ENCODE results near the gene ASXL3.

Gene ASXL3

GRCh38 chr18:33720133-33720532, 142.1 kb downstream of the ASXL3 start:
- no peak for TF ChIP-seq FOXP2 (optimal IDR thresholded peaks at IDR 0.05; ENCODE audit: borderline replicate concordance, extremely low read depth, extremely low read length, insufficient read depth)
- no peak for TF ChIP-seq POLR2AphosphoS5 (IDR thresholded peaks at IDR 0.05; ENCODE audit: low read depth, low read length)
- TF ChIP-seq SIN3A (IDR thresholded peaks at IDR 0.05; ENCODE audit: borderline replicate concordance, insufficient read depth, low read length), result no peak
- no peak for TF ChIP-seq TAF1 (IDR thresholded peaks at IDR 0.05; ENCODE audit: borderline replicate concordance, insufficient read depth, low read length)
- TF ChIP-seq, protein P1, sequence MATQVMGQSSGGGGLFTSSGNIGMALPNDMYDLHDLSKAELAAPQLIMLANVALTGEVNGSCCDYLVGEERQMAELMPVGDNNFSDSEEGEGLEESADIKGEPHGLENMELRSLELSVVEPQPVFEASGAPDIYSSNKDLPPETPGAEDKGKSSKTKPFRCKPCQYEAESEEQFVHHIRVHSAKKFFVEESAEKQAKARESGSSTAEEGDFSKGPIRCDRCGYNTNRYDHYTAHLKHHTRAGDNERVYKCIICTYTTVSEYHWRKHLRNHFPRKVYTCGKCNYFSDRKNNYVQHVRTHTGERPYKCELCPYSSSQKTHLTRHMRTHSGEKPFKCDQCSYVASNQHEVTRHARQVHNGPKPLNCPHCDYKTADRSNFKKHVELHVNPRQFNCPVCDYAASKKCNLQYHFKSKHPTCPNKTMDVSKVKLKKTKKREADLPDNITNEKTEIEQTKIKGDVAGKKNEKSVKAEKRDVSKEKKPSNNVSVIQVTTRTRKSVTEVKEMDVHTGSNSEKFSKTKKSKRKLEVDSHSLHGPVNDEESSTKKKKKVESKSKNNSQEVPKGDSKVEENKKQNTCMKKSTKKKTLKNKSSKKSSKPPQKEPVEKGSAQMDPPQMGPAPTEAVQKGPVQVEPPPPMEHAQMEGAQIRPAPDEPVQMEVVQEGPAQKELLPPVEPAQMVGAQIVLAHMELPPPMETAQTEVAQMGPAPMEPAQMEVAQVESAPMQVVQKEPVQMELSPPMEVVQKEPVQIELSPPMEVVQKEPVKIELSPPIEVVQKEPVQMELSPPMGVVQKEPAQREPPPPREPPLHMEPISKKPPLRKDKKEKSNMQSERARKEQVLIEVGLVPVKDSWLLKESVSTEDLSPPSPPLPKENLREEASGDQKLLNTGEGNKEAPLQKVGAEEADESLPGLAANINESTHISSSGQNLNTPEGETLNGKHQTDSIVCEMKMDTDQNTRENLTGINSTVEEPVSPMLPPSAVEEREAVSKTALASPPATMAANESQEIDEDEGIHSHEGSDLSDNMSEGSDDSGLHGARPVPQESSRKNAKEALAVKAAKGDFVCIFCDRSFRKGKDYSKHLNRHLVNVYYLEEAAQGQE (IDR thresholded peaks at IDR 0.05; ENCODE audit: insufficient read depth in 1 of 2, low read depth in 2 of 2, low read length in 2 of 2), result no peak

- TF ChIP-seq TAF1 (IDR thresholded peaks at IDR 0.05; ENCODE audit: borderline replicate concordance, insufficient read depth, low read length), result no peak
- no peak for TF ChIP-seq SIN3A (IDR thresholded peaks at IDR 0.05; ENCODE audit: borderline replicate concordance, insufficient read depth, low read length)
- no peak for TF ChIP-seq POLR2AphosphoS5 (IDR thresholded peaks at IDR 0.05; ENCODE audit: low read depth, low read length)
- no peak for TF ChIP-seq FOXP2 (optimal IDR thresholded peaks at IDR 0.05; ENCODE audit: borderline replicate concordance, extremely low read depth, extremely low read length, insufficient read depth)
- TF ChIP-seq, protein P1 (IDR thresholded peaks at IDR 0.05; ENCODE audit: insufficient read depth in 1 of 2, low read depth in 2 of 2, low read length in 2 of 2), result no peak
Observed at GRCh38 chr18:33729556-33729955, 151.5 kb downstream of the ASXL3 start.

- TF ChIP-seq TAF1 (IDR thresholded peaks at IDR 0.05; ENCODE audit: borderline replicate concordance, insufficient read depth, low read length), result no peak
- no peak for TF ChIP-seq FOXP2 (optimal IDR thresholded peaks at IDR 0.05; ENCODE audit: borderline replicate concordance, extremely low read depth, extremely low read length, insufficient read depth)
- no peak for TF ChIP-seq SIN3A (IDR thresholded peaks at IDR 0.05; ENCODE audit: borderline replicate concordance, insufficient read depth, low read length)
- TF ChIP-seq, protein P1 (IDR thresholded peaks at IDR 0.05; ENCODE audit: insufficient read depth in 1 of 2, low read depth in 2 of 2, low read length in 2 of 2), result no peak
- no peak for TF ChIP-seq POLR2AphosphoS5 (IDR thresholded peaks at IDR 0.05; ENCODE audit: low read depth, low read length)
Observed at GRCh38 chr18:33733376-33733775, 155.4 kb downstream of the ASXL3 start.

GRCh38 chr18:33735428-33735827, 157.4 kb downstream of the ASXL3 start:
- TF ChIP-seq SIN3A (IDR thresholded peaks at IDR 0.05; ENCODE audit: borderline replicate concordance, insufficient read depth, low read length) (no peak), FOXP2 (optimal IDR thresholded peaks at IDR 0.05; ENCODE audit: borderline replicate concordance, extremely low read depth, extremely low read length, insufficient read depth) (no peak), POLR2AphosphoS5 (IDR thresholded peaks at IDR 0.05; ENCODE audit: low read depth, low read length) (no peak), TAF1 (IDR thresholded peaks at IDR 0.05; ENCODE audit: borderline replicate concordance, insufficient read depth, low read length) (no peak)
- TF ChIP-seq, protein P1 (IDR thresholded peaks at IDR 0.05; ENCODE audit: insufficient read depth in 1 of 2, low read depth in 2 of 2, low read length in 2 of 2), result no peak

- TF ChIP-seq, protein P1 (IDR thresholded peaks at IDR 0.05; ENCODE audit: insufficient read depth in 1 of 2, low read depth in 2 of 2, low read length in 2 of 2), result no peak
- TF ChIP-seq TAF1 (IDR thresholded peaks at IDR 0.05; ENCODE audit: borderline replicate concordance, insufficient read depth, low read length) (no peak), FOXP2 (optimal IDR thresholded peaks at IDR 0.05; ENCODE audit: borderline replicate concordance, extremely low read depth, extremely low read length, insufficient read depth) (no peak), POLR2AphosphoS5 (IDR thresholded peaks at IDR 0.05; ENCODE audit: low read depth, low read length) (no peak), SIN3A (IDR thresholded peaks at IDR 0.05; ENCODE audit: borderline replicate concordance, insufficient read depth, low read length) (no peak)
Observed at GRCh38 chr18:33741760-33742159, 163.7 kb downstream of the ASXL3 start.

All from PFSK-1 (cell line).